Sigmoid colon (tissue), 7 donors: Measurements from ENCODE around the gene NNT. TPM values are rescaled to one million over a fixed set of nuclear protein-coding genes. Genes with fewer than 3 reads are reported as not detected.

Experiments
- DNase-seq: peaks from one replicate; pipeline ENCODE4 v3.0.0-alpha.2; 2019
- H3K27ac ChIP-seq, 4 donors: fragments of 200-600 bp; sonication (generic); one replicate each; pipeline ENCODE4 v1.5.1; 2016 to 2019; ENCODE audit warnings: mild to moderate bottlenecking in 1 of 4
- H3K27me3 ChIP-seq, 3 donors: fragments of 200-600 bp; sonication (generic); one replicate each; pipeline ENCODE4 v1.5.1; 2019; ENCODE audit warnings: mild to moderate bottlenecking in 1 of 3
- H3K36me3 ChIP-seq, 4 donors: fragments of 200-600 bp; sonication (generic); one replicate each; pipeline ENCODE4 v1.5.1; 2016 to 2019
- H3K4me1 ChIP-seq, 4 donors: fragments of 200-600 bp; sonication (generic); one replicate each; pipeline ENCODE4 v1.5.1; 2017 to 2019
- H3K4me3 ChIP-seq, 4 donors: fragments of 200-600 bp; sonication (generic); one replicate each; pipeline ENCODE4 v1.5.1; 2017 to 2019; ENCODE audit warnings: mild to moderate bottlenecking in 2 of 4, moderate library complexity in 1 of 4
- H3K9me3 ChIP-seq, 4 donors: fragments of 200-600 bp in 3 of 4; sonication (generic) in 3 of 4; one replicate each; pipeline versions ENCODE4 v1.5.1 to v1.6.1; 2013 to 2019
- CTCF ChIP-seq, 4 experiments: fragments of 450-650 bp in 3 of 4; fragments of 200-600 bp in 1 of 4; IDR thresholded peaks; one replicate each; pipeline ENCODE4 v1.5.1; 2016 to 2019; ENCODE audit warnings: antibody characterized with exemption in 4 of 4, mild to moderate bottlenecking in 3 of 4, moderate library complexity in 2 of 4
- EP300 ChIP-seq, 4 donors: sonication (generic); formaldehyde crosslinking; IDR thresholded peaks; one replicate each; pipeline ENCODE4 v1.6.1; 2017; ENCODE audit warnings: antibody characterized with exemption in 4 of 4
- POLR2A ChIP-seq, 2 donors: fragments of 450-650 bp; IDR thresholded peaks; one replicate each; pipeline ENCODE4 v1.6.1; 2016; ENCODE audit warnings: antibody characterized with exemption in 2 of 2, mild to moderate bottlenecking in 2 of 2, moderate library complexity in 2 of 2
- POLR2AphosphoS5 ChIP-seq, 4 donors: sonication (generic); formaldehyde crosslinking; IDR thresholded peaks; one replicate each; pipeline ENCODE4 v1.6.1; 2017; ENCODE audit warnings: antibody characterized with exemption in 4 of 4
- WGBS, 2 donors: extraction: QIAGEN DNeasy Blood & Tissue Kit; methylation state at CpG; one replicate each; pipeline ENCODE4 v1.1.7; 2013; 5-methylcytosine and 5-hydroxymethylcytosine counted together
- intact Hi-C: fragments of 100-400 bp; cut with DNase I; formaldehyde crosslinking; loops from one replicate; pipeline ENCODE4 v1.15.1; 2023
- polyA plus RNA-seq, 3 donors: library from polyadenylated mRNA; stranded (reverse); fragments of 200-250 nt; gene quantifications; one replicate each; pipeline ENCODE4 v1.2.3, GENCODE V29; 2013
- total RNA-seq, 4 donors: library from RNA; depleted of rRNA; stranded (reverse); fragments of >200 nt; gene quantifications; one replicate each; pipeline ENCODE4 v1.1.0, GENCODE V29; 2016
- donor health status: healthy with polysubstance abuse.
- donor health status: Bipolar disorder and iron deficiency.
- donor health status: healthy.

Gene NNT
- total and polyA plus RNA-seq, 7 donors, result 15.7 to 80.3 (median 48.5) TPM

DNA sequence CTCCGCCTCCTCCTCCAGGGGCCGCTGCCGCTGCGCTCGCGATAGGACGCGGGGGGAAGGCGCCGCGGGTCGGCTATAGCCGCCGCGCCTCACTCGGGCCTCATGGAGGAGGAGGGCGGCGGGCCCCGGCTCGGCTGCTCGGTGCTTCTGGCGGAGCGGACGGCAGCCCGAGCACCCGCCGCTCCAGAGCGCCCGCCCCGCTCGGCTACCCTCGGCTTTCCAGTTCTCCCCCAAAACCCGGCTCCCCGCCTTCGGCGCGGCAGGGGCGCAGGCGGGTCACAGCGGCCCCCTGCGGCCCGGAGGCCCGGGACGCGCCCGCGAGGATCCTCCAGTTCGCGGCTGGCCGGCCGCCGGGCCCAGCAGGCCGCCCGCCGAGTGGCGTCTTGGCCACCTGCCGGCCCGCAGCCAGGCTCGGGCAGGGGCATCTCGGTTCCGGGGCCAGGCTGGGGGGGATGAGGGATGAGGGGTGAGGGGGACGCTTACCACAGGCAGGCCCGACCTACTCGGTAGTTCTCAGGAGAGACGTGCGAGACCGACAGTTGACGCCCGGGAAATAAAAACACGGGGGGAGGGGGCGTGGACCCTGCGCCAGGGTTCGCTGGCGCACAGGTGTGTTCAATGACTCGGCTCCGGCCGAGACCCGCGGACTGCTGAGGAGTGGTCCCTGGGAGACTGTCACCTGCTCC is 46.0 kb upstream of the NNT start, which contains the start of gene PAIP1:
Gene PAIP1 (minus strand): TSS at position 221 of the 686 bp plus-strand sequence. CDS start 231 bp downstream, outside the sequence.
- 0% methylated on average over 79 of the region's 79 CpGs for WGBS, 2 donors
- intact Hi-C loops, result loop anchor here (1.0 to 5.0 kb wide), 3 partner anchors 40 to 73 kb away; partner anchors contain the start of gene C5orf34
- DNase-seq, result peak; percentile 91
- H3K27ac ChIP-seq, result peak within 1 kb of the TSS; percentile 92 to 97 (median 96)
- no peaks in the 10 kb centered on the region for H3K27me3 ChIP-seq
- H3K9me3 ChIP-seq, result no peaks in the 10 kb centered on the region
- H3K36me3 ChIP-seq, result peaks cover 0 to 31% (median 0%) of the 10 kb centered on the region in 4 donors
- TF ChIP-seq POLR2AphosphoS5 (IDR thresholded peaks at IDR 0.05) (peak; percentile 13 to 46 (median 29)), EP300 (IDR thresholded peaks at IDR 0.05) (no peak), CTCF (IDR thresholded peaks at IDR 0.05) (peak in 2 of 4 experiments; percentile 4 to 75), POLR2A (IDR thresholded peaks at IDR 0.05) (peak in 1 of 2 donors; percentile 7)
- H3K4me1 ChIP-seq, result peaks cover 0 to 44% (median 37%) of the 10 kb centered on the region in 4 donors
- peak within 1 kb of the TSS; percentile 78 to 85 (median 84) for H3K4me3 ChIP-seq

DNA sequence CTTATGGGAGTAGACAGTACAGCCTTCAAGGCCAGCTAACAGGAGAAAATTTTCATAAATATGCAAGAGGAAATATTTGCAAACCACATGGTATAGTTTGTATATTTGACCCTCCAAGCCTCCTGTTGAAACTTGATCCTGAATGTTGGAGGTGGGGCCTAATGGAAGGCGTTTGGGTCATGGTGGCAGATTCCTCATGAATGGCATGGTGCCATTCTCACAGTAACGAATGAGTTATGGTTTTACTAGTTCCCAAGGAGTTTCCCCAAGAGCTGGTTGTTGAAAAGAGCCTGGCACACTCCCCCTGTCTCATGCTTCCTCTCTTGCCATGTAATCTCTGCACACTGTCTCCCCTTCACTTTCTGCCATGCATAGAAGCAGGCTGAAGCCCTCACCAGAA is 42.9 kb upstream of the NNT start:
- peaks cover 0 to 40% (median 25%) of the 10 kb centered on the region in 4 donors for H3K4me1 ChIP-seq
- H3K27ac ChIP-seq, result no peak overlapping the region
- H3K27me3 ChIP-seq, result no peaks in the 10 kb centered on the region
- no peak for DNase-seq
- intact Hi-C loops, result no loop called here
- WGBS, 2 donors, result 44 to 63% methylated on average over 2 of the region's 2 CpGs
- no peak overlapping the region for H3K4me3 ChIP-seq
- peaks cover 0 to under 1% (median 0%) of the 10 kb centered on the region in 4 donors for H3K36me3 ChIP-seq
- TF ChIP-seq POLR2A (IDR thresholded peaks at IDR 0.05) (no peak), POLR2AphosphoS5 (IDR thresholded peaks at IDR 0.05) (no peak), CTCF (IDR thresholded peaks at IDR 0.05) (no peak)
- H3K9me3 ChIP-seq, result no peaks in the 10 kb centered on the region

GRCh38 chr5:43561356-43561755 is 41.6 kb upstream of the NNT start:
- intact Hi-C loops, result no loop called here

DNA sequence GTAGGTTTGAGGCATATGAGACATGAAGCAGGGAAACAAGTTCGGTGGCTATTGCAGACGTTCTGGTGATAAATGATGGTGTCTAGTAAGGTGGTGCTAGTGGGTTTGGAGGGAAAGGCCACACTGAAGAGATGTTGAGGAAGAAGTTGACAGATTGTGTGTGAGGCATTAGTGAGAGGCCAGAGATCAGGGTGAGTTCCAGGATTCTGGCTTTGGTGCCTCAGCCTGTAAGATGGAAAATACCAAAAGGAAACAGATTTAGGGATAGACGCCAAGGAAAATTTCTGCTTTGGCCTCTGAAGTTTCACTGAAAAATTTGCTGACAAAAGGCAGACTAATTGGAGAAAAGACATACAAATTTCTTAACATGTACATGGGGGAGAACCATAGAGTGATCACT is 39.7 kb upstream of the NNT start:
- no peak for DNase-seq
- Histone ChIP-seq H3K27ac (peak overlapping the region in 3 of 4 donors; percentile 57 to 69 (median 58)), H3K36me3 (no peaks in the 10 kb centered on the region), H3K27me3 (no peaks in the 10 kb centered on the region), H3K9me3 (no peaks in the 10 kb centered on the region), H3K4me3 (no peak overlapping the region), H3K4me1 (peaks cover 0 to 31% (median 15%) of the 10 kb centered on the region in 4 donors)
- intact Hi-C loops, result no loop called here
- WGBS, 2 donors, result 77 to 82% methylated on average over 3 of the region's 3 CpGs
- TF ChIP-seq EP300 (IDR thresholded peaks at IDR 0.05) (no peak), CTCF (IDR thresholded peaks at IDR 0.05) (no peak), POLR2AphosphoS5 (IDR thresholded peaks at IDR 0.05) (no peak)

More at GRCh38 chr5:43561356-43561755, 41.6 kb upstream of the NNT start:
- H3K9me3 ChIP-seq, result no peaks in the 10 kb centered on the region
- no peaks in the 10 kb centered on the region for H3K27me3 ChIP-seq
- no peak overlapping the region for H3K4me3 ChIP-seq
- H3K4me1 ChIP-seq, result peaks cover 0 to 31% (median 17%) of the 10 kb centered on the region in 4 donors
- H3K27ac ChIP-seq, result no peak overlapping the region
- TF ChIP-seq EP300 (IDR thresholded peaks at IDR 0.05) (no peak), POLR2AphosphoS5 (IDR thresholded peaks at IDR 0.05) (no peak), CTCF (IDR thresholded peaks at IDR 0.05) (no peak), POLR2A (IDR thresholded peaks at IDR 0.05) (no peak)
- no peak for DNase-seq
- H3K36me3 ChIP-seq, result no peaks in the 10 kb centered on the region
